Measurements from ENCODE around the gene ACP1.

ACP1 gene

DNA sequence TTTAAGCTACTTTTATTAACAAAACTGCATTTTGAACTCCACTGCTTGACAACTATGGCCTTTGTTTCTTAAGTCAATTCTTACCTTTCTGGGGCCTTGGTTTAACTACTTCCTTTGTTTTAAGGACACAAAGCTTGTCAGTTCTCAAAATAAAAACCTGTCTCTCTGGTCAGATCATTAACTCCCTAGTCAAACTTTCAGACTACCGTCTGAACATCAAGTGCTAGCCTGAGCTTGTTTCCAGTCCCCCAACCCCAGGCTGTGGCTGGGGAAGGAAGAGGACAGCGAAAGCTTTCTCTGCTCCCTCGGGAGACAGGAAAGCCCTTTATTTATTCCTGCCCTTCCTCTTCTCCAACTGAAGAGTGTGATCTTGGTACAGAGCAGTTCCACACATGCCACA, 2.6 kb upstream of the ACP1 start:
- no peak overlapping the region for H3K27ac ChIP-seq (replicated peaks; ENCODE audit: low read length)

DNA sequence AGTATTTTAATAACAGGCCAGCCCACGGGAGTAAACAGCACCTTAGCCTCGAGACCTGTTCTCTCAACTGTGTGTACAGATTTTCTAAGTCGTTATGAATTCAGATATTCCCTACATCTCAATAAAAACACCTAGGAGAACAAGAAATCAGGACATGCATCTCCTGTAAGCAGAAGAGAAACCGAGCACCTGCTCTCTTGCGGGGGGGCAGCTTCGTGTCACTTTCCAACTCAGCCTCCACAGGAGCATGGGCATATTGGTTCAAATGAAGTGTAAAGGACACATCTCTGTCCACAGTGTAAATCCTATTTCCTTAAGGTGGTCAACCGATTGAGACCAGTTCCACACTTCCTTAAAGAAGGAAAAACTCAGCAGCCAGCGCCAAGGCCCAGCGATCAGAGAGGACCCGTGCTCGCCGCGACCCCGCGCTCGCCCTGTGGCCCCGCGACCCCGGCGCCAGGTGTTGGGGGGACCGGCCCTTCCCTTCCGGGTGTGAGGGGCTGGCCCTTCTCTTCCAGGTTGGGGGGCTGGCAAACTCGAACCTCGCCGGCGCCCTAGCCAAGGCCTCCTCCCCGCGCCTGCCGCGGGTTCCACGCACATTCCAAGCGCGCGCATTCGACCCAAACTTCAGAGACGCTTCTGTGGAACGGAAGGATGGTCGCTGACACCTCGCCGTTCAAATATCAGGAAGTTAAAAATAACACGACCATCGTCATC, 1.6 kb upstream of the ACP1 start:
- Histone ChIP-seq H3K18ac (ENCODE audit: low read length) (no peak overlapping the region), H2BK5ac (ENCODE audit: low read length) (peak overlapping the region; percentile 39), H3K23ac (ENCODE audit: low read depth, low read length, poor library complexity) (no peak overlapping the region), H2BK15ac (ENCODE audit: low read length) (no peak overlapping the region), H3K9me3 (replicated peaks in 1 of 2; ENCODE audit: control insufficient read depth in 2 of 2, insufficient read depth in 1 of 2, low read depth in 1 of 2, low read length in 2 of 2) (peaks cover 16 to 49% of the 10 kb centered on the region in 2 donors), H3K4me3 (ENCODE audit: low read length in 2 of 2) (peak overlapping the region in 1 of 2 donors; percentile 95), H2BK12ac (ENCODE audit: low read length) (no peak overlapping the region), H3K4me2 (ENCODE audit: insufficient read depth, low read length, poor library complexity, severe bottlenecking) (peak overlapping the region; percentile 91), H3K4ac (ENCODE audit: low read length) (no peak overlapping the region), H2AFZ (ENCODE audit: low read length) (no peak overlapping the region), H3K27me3 (ENCODE audit: control insufficient read depth in 3 of 3, insufficient read depth in 3 of 3, low read depth in 1 of 3, low read length in 3 of 3) (peaks cover 0 to 15% (median 13%) of the 10 kb centered on the region in 3 experiments), H3K79me1 (ENCODE audit: low read depth, low read length) (peaks cover 3% of the 10 kb centered on the region), H2AK5ac (ENCODE audit: low read depth, low read length) (no peak overlapping the region), H3K4me1 (ENCODE audit: control insufficient read depth in 2 of 2, insufficient read depth in 1 of 2, low read depth in 1 of 2, low read length in 2 of 2) (peaks cover 8% of the 10 kb centered on the region in 2 donors), H3K27ac (replicated peaks; ENCODE audit: low read length) (no peak overlapping the region), H3K14ac (ENCODE audit: low read length) (no peak overlapping the region), H4K8ac (ENCODE audit: low read depth, low read length) (peak overlapping the region; percentile 30), H4K91ac (ENCODE audit: low read depth, low read length, poor library complexity) (no peak overlapping the region), H2BK120ac (ENCODE audit: low read depth, low read length) (no peak overlapping the region), H3K36me3 (replicated peaks in 1 of 2; ENCODE audit: control insufficient read depth in 2 of 2, insufficient read depth in 2 of 2, low read length in 2 of 2) (peaks cover 2 to 69% of the 10 kb centered on the region in 2 donors), H3K9ac (ENCODE audit: low read depth, low read length, poor library complexity) (no peak overlapping the region)
- no CpG with 5 or more reads among the region's 42 CpGs for WGBS, 2 donors (ENCODE audit: extremely low coverage in 2 of 2, insufficient read length in 2 of 2, insufficient replicate concordance in 1 of 2)
- DNase-seq (ENCODE audit: low spot score), result no peak

More for the DNA sequence above, 2.6 kb upstream of the ACP1 start:
- Histone ChIP-seq H3K4me1 (ENCODE audit: control insufficient read depth in 2 of 2, insufficient read depth in 1 of 2, low read depth in 1 of 2, low read length in 2 of 2) (peaks cover 8% of the 10 kb centered on the region in 2 donors), H2AK5ac (ENCODE audit: low read depth, low read length) (no peak overlapping the region), H2BK15ac (ENCODE audit: low read length) (no peak overlapping the region), H4K91ac (ENCODE audit: low read depth, low read length, poor library complexity) (no peak overlapping the region), H3K18ac (ENCODE audit: low read length) (no peak overlapping the region), H3K4me3 (ENCODE audit: low read length in 2 of 2) (no peak overlapping the region), H2BK12ac (ENCODE audit: low read length) (no peak overlapping the region), H3K27me3 (ENCODE audit: control insufficient read depth in 3 of 3, insufficient read depth in 3 of 3, low read depth in 1 of 3, low read length in 3 of 3) (peaks cover 0 to 15% (median 13%) of the 10 kb centered on the region in 3 experiments), H4K8ac (ENCODE audit: low read depth, low read length) (no peak overlapping the region), H2AFZ (ENCODE audit: low read length) (no peak overlapping the region), H2BK120ac (ENCODE audit: low read depth, low read length) (no peak overlapping the region), H3K36me3 (replicated peaks in 1 of 2; ENCODE audit: control insufficient read depth in 2 of 2, insufficient read depth in 2 of 2, low read length in 2 of 2) (peaks cover 2 to 59% of the 10 kb centered on the region in 2 donors), H3K4ac (ENCODE audit: low read length) (no peak overlapping the region), H3K14ac (ENCODE audit: low read length) (no peak overlapping the region), H3K23ac (ENCODE audit: low read depth, low read length, poor library complexity) (no peak overlapping the region), H3K79me1 (ENCODE audit: low read depth, low read length) (peaks cover 3% of the 10 kb centered on the region), H2BK5ac (ENCODE audit: low read length) (no peak overlapping the region), H3K4me2 (ENCODE audit: insufficient read depth, low read length, poor library complexity, severe bottlenecking) (no peak overlapping the region), H3K9me3 (replicated peaks in 1 of 2; ENCODE audit: control insufficient read depth in 2 of 2, insufficient read depth in 1 of 2, low read depth in 1 of 2, low read length in 2 of 2) (peaks cover 16 to 59% of the 10 kb centered on the region in 2 donors), H3K9ac (ENCODE audit: low read depth, low read length, poor library complexity) (no peak overlapping the region)
- no peak for DNase-seq (ENCODE audit: low spot score)
- WGBS, 2 donors (ENCODE audit: extremely low coverage in 2 of 2, insufficient read length in 2 of 2, insufficient replicate concordance in 1 of 2), result no CpG with 5 or more reads among the region's 3 CpGs

DNA sequence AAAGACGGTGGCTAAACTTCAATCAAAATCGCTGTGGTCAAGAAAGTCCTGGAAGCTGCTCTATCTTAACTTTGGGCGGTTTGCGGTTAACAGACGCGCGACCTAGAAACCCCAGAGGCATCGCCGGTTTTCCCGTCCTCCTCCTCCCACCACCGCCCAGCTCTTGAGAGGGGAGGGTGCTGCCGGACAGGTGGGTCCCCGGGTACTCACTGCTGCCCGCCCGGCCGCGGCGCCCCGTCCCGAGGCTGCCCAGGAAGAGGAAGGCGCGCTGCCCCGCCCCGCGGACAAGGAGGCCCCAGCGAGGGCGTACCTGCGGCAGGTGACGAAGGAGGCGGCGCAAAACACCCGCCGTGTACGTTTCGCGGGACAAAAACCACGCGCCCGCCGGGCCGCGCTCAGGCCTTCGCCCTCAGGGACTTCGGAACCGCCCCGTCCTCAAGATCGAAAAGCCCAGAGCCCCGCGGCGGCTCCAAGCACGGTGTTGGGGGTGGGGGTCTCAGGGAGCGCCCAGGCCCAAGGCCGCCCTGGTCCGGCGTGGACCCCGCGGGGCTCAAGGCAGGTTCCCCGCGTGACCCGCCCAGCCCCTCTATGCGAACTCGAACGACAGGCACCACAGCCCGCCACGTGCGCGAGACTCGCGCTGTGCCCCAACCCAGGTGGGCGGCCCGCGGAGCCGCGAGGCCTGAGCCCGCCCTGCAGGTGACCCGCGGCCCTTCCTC, 814 bp upstream of the ACP1 start, which contains the start of gene SH3YL1:
SH3YL1 (minus strand) TSS at position 259 of the 719 bp plus-strand sequence; CDS start at position 211, 48 bp downstream.
- Histone ChIP-seq H3K9ac (ENCODE audit: low read depth, low read length, poor library complexity) (peak within 1 kb of the TSS; percentile 98), H3K23ac (ENCODE audit: low read depth, low read length, poor library complexity) (peak within 1 kb of the TSS; percentile 90), H3K4me2 (ENCODE audit: insufficient read depth, low read length, poor library complexity, severe bottlenecking) (peak within 1 kb of the TSS; percentile 91), H3K9me3 (replicated peaks in 1 of 2; ENCODE audit: control insufficient read depth in 2 of 2, insufficient read depth in 1 of 2, low read depth in 1 of 2, low read length in 2 of 2) (peaks cover 13 to 41% of the 10 kb centered on the region in 2 donors), H2AFZ (ENCODE audit: low read length) (peak within 1 kb of the TSS; percentile 91), H2BK5ac (ENCODE audit: low read length) (peak within 1 kb of the TSS; percentile 96), H3K36me3 (replicated peaks in 1 of 2; ENCODE audit: control insufficient read depth in 2 of 2, insufficient read depth in 2 of 2, low read length in 2 of 2) (peaks cover 2 to 70% of the 10 kb centered on the region in 2 donors), H3K4me3 (ENCODE audit: low read length in 2 of 2) (peak within 1 kb of the TSS; percentile 89 to 95), H4K91ac (ENCODE audit: low read depth, low read length, poor library complexity) (no peak within 1 kb of the TSS), H2AK5ac (ENCODE audit: low read depth, low read length) (peak within 1 kb of the TSS; percentile 88), H4K8ac (ENCODE audit: low read depth, low read length) (peak within 1 kb of the TSS; percentile 30), H2BK120ac (ENCODE audit: low read depth, low read length) (no peak within 1 kb of the TSS), H2BK12ac (ENCODE audit: low read length) (no peak within 1 kb of the TSS), H2BK15ac (ENCODE audit: low read length) (peak within 1 kb of the TSS; percentile 57), H3K4ac (ENCODE audit: low read length) (no peak within 1 kb of the TSS), H3K27ac (replicated peaks; ENCODE audit: low read length) (no peak within 1 kb of the TSS), H3K4me1 (ENCODE audit: control insufficient read depth in 2 of 2, insufficient read depth in 1 of 2, low read depth in 1 of 2, low read length in 2 of 2) (peaks cover 8% of the 10 kb centered on the region in 2 donors), H3K18ac (ENCODE audit: low read length) (peak within 1 kb of the TSS; percentile 99), H3K79me1 (ENCODE audit: low read depth, low read length) (peaks cover 3% of the 10 kb centered on the region), H3K27me3 (ENCODE audit: control insufficient read depth in 3 of 3, insufficient read depth in 3 of 3, low read depth in 1 of 3, low read length in 3 of 3) (peaks cover 0 to 15% (median 13%) of the 10 kb centered on the region in 3 experiments), H3K14ac (ENCODE audit: low read length) (peak within 1 kb of the TSS; percentile 87)
- no CpG with 5 or more reads among the region's 77 CpGs for WGBS, 2 donors (ENCODE audit: extremely low coverage in 2 of 2, insufficient read length in 2 of 2, insufficient replicate concordance in 1 of 2)
- DNase-seq (ENCODE audit: low spot score), result no peak

DNA sequence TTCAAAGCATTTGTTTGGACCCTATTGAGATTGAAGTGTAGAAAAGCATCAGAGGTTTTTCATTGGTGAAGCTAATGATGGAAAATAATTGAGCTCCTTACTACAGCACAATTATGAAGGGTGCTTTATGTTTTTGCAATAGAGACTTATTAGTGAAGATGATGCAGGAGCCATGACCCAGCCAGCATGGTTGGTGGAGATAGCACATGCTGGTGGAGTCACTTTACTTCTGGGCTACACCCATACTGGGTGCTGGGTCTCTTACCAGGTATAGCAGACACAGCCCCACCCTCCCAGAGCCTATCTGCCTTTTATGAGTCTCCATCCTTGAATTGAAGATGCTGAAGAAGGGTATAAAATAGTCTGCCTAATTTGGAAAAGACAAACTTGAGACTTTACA, 3.6 kb downstream of the ACP1 start:
- no peak overlapping the region for H3K18ac ChIP-seq (ENCODE audit: low read length)
- no peak overlapping the region for H3K27ac ChIP-seq (replicated peaks; ENCODE audit: low read length)
- H4K91ac ChIP-seq (ENCODE audit: low read depth, low read length, poor library complexity), result no peak overlapping the region
- H3K79me1 ChIP-seq (ENCODE audit: low read depth, low read length), result peaks cover 4% of the 10 kb centered on the region
- H3K23ac ChIP-seq (ENCODE audit: low read depth, low read length, poor library complexity), result no peak overlapping the region
- no peak overlapping the region for H2BK12ac ChIP-seq (ENCODE audit: low read length)
- no peak overlapping the region for H3K4ac ChIP-seq (ENCODE audit: low read length)
- no peak overlapping the region for H3K9ac ChIP-seq (ENCODE audit: low read depth, low read length, poor library complexity)
- no peak overlapping the region for H2BK120ac ChIP-seq (ENCODE audit: low read depth, low read length)
- peaks cover 8% of the 10 kb centered on the region in 2 donors for H3K4me1 ChIP-seq (ENCODE audit: control insufficient read depth in 2 of 2, insufficient read depth in 1 of 2, low read depth in 1 of 2, low read length in 2 of 2)
- H3K14ac ChIP-seq (ENCODE audit: low read length), result no peak overlapping the region
- no peak overlapping the region for H3K4me2 ChIP-seq (ENCODE audit: insufficient read depth, low read length, poor library complexity, severe bottlenecking)
- H2AK5ac ChIP-seq (ENCODE audit: low read depth, low read length), result no peak overlapping the region
- DNase-seq (ENCODE audit: low spot score), result no peak
- no peak overlapping the region for H2BK5ac ChIP-seq (ENCODE audit: low read length)
- H2BK15ac ChIP-seq (ENCODE audit: low read length), result no peak overlapping the region
- no peak overlapping the region for H2AFZ ChIP-seq (ENCODE audit: low read length)
- no peak overlapping the region for H4K8ac ChIP-seq (ENCODE audit: low read depth, low read length)
- H3K27me3 ChIP-seq (ENCODE audit: control insufficient read depth in 3 of 3, insufficient read depth in 3 of 3, low read depth in 1 of 3, low read length in 3 of 3), result peaks cover 0 to 10% (median 9%) of the 10 kb centered on the region in 3 experiments
- peaks cover 3 to 4% of the 10 kb centered on the region in 2 donors for H3K9me3 ChIP-seq (replicated peaks in 1 of 2; ENCODE audit: control insufficient read depth in 2 of 2, insufficient read depth in 1 of 2, low read depth in 1 of 2, low read length in 2 of 2)
- peaks cover 5 to 67% of the 10 kb centered on the region in 2 donors for H3K36me3 ChIP-seq (replicated peaks in 1 of 2; ENCODE audit: control insufficient read depth in 2 of 2, insufficient read depth in 2 of 2, low read length in 2 of 2)
- no peak overlapping the region for H3K4me3 ChIP-seq (ENCODE audit: low read length in 2 of 2)
